GDM1 (cell line): ENCODE measurements around the gene NKD2.

Experiments
- DNase-seq: peaks from one replicate; lab custom pipeline; 2025; lab: John Stamatoyannopoulos, UW

Gene NKD2

DNA sequence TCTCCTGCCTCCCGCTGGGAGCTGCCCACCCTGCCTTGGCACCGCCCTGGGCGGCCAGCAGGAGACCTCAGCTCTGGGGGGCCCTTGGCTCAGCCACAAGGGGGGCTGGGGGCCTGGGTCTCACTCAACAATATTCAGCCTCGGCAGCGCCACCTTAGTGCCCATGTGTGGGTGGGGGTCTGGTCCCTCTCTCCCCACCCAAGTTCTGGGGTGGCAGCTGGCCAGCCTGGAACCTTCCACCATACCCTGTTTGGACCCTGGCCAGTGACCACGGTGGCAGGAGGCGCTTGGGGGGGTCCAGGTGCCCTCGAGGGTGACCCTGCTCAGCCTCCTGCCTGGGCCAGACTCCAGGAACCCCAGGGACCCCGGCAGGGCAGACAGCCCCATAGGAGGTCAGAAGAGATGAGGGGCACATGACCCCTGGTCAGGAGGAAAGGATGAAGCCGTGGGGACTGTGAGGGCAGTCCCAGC, 22.2 kb downstream of the NKD2 start:
- no peak for DNase-seq

DNA sequence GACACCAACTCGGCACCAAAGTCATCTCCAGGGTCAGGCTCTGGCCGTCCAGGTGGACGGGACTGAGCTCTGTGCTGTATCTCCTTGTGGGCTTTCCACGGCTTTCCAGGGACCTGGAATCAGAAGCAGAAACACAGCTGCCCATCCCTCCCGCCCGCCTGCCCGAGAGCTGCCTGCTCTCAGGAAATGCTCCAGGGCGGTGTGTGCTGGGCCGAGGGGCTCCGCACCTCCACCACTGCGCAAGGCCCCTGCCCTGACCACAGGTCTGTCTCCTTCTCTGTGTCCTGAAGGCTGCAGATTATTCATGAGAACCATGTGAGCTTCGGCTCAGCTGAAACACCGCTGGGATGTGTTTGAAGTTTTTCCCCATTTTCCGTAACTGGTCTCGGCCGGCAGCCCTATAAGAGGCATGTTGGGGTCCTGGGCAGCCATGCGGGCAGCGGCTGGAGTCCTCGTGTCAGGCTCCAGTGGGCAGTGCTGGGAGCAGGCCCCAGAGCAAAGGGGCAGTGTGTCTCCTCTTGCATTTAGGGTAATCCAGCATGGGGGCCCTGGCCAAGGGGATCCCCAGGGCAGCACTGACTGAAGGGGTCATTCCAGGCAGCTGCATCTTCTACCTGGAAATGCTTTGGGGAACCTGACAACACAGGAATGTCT, 22.8 kb downstream of the NKD2 start:
- no peak for DNase-seq

DNA sequence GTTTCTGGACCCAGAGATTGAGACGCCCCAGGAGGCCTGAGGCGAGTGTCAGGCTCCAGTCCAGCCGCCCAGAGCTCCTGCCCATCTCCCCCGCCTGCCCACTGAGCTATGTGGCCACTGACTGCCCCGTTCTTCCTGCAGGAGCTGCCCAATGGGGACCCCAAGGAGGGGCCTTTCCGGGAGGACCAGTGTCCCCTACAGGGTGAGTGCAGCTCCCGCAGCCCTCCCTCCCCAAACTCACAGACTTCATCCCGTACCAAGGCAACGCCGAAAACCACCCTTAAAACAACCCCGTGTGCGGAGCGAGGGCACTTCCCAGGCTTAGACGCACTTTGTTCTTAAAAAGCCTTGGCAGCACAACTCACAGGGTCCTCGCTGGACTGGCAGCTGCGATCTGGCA, 23.4 kb downstream of the NKD2 start:
- DNase-seq: no peak

DNA sequence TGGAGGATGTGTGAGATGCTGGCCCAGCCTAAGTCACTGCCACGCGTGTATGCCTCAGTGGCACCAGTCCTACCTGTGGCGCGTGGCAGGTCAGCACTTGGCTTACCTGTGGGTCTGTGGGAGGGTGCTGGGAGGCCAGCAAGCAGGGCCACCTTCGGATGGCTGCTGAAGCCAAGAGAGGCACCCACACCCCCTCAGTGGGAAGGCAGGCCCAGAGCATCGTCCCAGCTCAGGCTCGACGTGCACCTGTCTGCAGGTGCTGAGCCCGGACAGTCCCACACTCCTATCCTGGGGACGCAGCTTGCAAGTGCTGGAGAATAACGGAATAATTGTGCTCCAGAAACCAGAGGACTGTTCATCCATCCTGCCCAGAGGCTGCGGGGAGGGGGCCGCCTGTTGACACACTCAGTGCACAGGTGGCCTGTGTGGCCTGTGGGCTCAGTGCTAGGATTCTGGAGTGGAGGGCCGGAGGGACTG, 24.0 kb downstream of the NKD2 start:
- DNase-seq: no peak

DNA sequence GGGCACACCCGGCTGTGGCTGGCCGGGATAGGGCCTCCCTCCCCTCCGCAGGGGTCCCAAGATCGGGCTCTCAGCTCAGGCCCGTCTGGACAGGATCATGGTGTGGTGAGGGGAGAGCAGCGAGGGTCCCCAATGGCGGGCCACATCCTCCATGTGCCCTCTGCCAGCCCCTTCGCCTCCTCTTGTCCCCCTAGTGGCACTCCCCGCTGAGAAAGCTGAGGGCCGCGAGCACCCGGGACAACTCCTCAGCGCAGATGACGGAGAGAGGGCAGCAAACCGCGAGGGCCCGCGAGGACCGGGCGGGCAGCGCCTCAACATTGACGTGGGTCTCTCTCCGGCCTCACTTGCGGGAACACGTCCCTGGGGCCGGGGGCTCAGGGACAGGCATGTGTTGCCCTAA, 24.6 kb downstream of the NKD2 start:
- DNase-seq: no peak

DNA sequence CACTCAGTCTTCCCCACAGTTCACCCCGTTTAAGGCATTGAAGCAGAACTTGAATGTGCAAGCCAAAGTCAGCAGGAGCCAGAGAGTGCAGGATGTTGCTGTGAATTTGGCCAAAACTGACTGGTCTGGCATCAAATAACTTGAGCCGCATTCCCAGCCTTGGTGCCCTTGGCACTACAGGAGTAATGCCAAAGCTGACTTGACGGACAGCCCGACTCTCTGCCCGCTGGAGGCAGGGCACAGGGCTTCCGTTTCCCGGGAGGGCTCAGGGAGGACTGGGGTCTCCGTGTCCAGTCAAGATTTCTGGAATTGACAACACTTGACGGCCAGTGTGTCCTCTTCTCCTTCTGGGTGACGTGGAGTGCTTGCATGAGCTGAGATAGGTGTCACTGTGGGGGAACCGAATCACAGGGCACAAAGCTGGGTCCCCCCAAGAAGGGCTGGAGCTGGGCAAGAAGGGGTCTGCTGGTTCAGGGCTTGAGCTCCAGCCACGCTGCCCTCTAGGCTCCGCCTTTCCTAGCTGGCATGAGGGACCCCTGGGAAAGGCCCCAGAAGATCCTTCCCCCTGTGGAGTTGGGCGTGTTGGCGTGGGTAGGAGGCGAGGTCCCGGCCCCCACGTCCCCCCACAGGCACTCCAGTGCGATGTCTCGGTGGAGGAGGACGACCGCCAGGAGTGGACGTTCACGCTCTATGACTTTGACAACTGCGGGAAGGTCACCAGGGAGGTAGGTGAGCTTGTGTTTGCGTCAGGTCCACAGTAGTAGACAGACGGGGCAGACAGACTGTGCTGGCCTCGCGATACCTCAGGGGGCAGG, 25.2 kb downstream of the NKD2 start:
- DNase-seq: no peak

DNA sequence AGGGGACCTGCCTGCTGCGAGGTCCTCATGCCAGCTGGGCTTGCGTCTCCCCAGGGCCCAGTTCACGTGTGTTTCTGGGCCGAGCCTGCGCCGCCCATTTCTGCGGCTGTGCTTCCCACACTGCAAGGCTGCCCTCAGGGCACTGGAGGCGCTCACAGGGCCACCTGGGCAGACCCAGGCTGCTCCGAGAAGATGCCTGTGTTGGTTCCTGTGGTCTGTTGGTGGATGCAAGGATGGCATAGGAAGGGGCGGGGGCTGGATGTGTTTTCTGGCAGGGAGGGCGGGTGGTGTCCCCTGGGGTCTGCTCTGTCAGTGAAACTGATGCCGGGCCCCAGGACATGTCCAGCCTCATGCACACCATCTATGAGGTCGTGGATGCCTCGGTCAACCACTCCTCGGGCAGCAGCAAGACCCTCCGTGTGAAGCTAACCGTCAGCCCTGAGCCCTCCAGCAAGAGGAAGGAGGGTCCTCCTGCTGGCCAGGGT, 25.9 kb downstream of the NKD2 start:
- no peak for DNase-seq

DNA sequence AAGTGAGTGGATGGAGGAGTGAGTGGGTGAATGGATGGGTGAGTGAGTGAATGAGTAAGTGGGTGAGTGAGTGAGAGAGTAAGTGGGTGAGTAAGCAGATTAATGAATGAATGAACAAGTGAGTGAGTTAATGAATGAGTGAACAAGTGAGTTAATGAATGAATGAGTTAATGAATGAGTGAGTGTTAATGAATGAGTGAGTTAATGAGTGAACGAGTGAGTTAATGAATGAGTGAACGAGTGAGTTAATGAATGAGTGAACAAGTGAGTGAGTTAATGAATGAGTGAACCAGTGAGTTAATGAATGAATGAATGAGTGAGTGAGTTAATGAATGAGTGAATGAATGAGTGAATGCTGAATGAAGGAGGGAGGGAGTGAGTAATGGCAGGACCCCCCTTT, 26.4 kb downstream of the NKD2 start:
- DNase-seq: no peak

DNA sequence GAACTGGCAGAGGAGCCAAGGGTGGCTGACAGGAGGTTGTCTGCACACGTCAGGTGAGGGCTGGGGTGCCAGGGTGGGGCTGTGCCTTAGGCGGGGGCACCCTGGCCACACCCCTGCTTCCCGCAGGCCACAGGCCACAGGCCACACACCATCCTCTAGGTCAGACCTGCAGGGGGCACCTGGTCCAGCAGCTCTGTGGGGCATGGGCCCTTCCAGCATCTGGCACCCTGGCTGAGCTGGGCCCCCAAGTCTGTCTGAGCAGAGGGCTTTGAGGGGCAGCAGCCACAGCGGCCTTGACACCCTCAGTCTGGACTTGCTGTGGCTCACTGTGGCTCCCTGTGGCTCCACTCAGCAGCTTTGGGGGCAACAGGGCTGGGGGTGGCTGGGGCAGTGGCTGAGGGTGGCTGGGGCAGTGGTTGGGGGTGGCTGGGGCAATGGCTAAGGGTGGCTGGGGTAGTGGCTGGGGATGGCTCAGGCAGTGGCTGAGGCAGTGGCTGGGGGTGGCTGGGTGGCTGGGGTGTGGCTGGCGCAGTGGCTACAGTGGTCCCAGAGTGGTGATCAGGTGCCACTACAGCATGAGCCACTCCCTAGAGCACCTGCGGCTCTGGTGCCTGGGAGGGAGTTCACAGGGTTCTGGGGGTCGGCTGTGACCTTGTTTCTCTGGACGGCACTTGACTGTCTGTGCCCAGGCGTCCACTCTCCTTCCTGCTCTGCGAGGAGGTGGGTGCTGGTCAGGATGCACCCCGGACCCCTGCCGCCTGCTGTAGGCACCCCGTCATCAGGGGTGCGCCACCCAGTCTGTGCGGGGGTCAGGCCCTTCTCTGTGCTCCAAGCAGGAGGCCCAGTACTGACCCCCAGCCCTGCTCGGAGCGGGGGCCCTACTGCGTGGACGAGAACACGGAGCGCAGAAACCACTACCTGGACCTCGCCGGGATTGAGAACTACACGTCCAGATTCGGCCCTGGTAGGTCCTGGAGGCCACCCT, 27.1 kb downstream of the NKD2 start:
- no peak for DNase-seq

DNA sequence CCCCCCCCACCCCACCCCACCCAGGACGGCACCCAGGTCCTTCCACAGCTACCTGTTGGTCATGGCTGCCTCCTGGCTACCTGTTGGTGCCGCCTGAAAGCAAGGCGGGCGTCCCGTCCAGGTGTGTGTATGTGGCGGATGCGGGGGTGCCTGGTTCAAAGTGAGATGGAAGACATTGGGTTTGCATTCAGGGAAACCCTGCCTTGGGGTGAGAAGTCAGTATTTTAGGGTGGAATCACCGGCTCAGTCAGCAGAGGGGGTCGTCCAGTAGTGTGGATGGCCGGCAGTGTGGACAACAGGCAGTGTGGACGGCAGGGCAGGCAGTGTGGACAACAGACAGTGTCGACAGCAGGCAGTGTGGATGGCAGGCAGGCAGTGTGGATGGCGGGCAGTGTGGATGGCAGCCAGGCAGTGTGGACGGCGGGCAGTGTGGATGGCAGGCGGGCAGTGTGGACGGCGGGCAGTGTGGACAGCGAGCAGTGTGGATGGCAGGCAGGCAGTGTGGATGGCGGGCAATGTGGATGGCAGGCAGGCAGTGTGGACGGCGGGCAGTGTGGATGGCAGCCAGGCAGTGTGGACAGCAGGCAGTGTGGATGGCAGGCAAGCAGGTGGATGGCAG, 28.0 kb downstream of the NKD2 start:
- no peak for DNase-seq

DNA sequence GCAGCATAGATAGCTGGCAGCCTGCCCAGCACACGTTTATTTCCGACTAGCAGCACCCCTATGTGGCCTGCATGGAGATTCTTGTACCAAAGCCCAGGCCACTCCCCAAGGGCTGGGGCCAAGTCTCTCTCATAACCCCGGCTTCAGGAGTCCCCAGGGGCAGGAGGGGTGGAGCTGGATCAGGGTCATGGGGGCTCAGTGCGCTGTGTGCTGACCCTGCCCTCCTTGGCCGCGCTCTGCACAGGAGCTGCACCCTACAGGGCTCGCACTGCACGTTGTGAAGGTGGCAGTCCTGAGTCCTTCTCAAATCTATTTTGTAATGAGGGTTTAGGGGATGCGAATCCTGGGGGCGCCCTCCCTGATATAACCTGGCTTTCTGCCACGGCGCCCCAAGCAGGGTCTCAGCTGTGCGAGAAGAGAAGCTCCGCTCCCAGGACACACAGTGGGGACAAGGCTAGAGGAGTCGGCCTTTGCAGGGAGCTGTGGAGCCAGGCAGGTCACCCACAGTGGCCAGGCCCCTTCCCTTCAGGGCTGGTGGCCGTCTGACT, 28.6 kb downstream of the NKD2 start:
- DNase-seq: no peak

DNA sequence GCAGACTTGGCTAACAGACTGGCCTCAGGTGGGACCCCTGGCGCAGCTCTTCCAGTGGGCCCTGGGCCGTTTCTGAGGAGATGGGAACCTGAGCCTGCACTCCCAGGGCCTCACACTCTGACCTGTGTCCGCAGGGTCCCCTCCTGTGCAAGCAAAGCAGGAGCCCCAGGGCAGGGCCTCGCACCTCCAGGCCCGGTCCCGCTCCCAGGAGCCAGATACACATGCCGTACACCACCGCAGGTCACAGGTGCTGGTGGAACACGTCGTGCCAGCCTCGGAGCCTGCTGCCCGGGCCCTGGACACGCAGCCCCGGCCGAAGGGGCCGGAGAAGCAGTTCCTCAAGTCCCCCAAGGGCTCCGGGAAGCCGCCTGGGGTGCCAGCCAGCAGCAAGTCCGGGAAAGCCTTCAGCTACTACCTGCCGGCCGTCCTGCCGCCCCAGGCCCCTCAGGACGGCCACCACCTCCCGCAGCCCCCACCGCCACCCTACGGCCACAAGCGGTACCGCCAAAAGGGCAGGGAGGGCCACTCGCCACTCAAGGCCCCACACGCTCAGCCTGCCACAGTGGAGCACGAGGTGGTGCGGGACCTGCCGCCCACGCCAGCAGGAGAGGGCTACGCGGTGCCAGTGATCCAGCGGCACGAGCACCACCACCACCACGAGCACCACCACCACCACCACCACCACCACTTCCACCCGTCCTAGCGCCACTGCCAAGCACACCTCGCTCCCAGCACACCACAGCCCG, 29.2 kb downstream of the NKD2 start:
- DNase-seq: no peak

DNA sequence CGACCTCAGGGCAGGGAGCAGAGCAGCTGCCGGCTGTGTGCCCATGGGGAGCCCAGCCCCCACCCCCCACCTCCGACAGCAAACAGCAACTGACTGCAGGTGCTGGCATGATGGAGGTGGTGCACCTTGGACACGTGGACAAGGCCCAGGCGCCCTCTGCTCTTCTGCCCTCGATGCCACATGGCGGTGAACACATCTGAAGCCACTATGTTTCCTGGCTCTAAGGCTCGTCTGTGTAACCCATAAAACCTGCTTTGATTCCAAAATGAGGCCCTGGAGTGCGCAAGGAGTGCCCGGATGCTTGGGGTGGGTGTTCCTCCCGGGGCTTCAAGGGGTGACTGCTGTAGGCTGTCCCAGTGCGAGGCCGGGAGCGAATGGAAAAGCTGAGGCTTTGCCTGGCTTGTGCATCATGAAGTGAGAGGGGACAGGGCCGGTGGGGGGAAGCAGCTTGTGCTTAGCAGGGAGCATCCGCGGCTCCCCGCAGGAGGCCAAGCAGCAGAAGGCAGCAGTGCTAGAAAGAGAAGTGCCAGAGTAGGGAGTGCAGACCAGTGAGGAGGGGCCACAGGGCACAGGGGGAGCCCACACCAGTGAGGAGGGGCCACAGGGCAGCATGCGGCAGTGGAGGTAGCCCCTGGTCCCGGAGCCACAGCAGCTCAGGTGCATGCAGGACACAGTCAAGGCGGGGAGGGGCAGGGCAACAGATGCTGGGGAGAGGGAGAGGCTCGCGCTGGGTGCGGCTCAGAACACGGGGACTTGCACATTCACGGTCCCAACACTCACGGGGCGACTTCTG, 30.0 kb downstream of the NKD2 start:
- no peak for DNase-seq

DNA sequence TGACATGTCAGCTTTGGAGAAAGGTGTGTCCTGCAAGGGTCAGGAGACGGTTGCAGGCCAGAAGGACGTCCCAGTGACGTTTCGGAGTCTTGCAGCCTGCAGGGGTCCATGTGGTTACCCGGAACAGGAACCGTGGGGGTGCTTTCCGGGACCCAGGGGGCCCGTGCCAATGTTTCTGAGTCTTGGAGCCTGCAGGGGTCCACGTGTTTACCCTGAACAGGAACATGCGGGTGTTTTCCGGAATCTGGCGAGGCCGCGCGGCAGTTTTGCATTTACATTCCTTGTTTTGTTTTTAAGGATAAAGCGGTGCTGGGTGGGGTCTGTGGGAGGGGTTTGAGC, 30.6 kb downstream of the NKD2 start:
- DNase-seq: no peak

DNA sequence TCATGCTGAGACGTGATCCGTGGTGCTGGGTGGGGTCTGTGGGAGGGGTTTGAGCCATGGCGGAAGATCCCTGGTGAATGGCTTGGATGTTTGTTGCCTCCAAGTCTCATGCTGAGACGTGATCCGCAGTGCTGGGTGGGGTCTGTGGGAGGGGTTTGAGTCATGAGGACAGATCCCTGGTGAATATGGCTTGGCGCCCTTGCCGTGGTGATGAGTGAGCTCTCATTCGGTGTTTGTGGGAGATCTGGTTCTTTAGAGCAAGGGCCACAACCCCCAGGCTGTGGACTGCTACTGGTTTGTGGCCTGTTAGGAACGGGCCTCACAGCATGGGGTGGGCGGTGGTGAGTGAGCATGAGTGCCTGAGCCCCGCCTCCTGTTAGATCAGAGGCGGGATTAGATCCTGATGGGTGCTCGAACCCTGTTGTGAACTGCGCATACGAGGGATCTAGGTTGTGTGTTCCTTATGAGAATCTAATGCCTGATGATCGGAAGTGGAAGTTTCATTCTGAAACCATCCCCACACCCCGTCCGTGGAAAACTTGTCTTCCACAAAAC, 31.2 kb downstream of the NKD2 start:
- DNase-seq: no peak

DNA sequence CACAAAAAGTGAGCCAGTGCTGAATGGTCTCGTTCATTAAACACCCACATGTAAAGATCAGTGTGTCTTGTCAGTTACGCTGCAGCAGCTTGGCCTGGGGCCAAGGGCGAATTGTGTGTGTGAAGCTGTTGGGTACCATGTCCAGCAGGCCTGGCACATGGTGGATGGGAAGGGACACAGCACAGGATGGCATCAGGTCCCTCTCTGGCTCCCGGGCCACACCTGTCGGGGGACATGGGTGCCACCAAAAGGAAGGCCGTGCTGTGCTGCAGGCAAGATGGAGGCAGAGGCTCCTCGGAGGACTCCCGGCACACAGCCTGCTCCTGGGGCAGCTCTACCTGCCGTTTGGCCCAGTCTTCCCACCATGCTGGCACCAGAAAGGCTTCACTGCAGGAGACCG, 32.0 kb downstream of the NKD2 start:
- no peak for DNase-seq

DNA sequence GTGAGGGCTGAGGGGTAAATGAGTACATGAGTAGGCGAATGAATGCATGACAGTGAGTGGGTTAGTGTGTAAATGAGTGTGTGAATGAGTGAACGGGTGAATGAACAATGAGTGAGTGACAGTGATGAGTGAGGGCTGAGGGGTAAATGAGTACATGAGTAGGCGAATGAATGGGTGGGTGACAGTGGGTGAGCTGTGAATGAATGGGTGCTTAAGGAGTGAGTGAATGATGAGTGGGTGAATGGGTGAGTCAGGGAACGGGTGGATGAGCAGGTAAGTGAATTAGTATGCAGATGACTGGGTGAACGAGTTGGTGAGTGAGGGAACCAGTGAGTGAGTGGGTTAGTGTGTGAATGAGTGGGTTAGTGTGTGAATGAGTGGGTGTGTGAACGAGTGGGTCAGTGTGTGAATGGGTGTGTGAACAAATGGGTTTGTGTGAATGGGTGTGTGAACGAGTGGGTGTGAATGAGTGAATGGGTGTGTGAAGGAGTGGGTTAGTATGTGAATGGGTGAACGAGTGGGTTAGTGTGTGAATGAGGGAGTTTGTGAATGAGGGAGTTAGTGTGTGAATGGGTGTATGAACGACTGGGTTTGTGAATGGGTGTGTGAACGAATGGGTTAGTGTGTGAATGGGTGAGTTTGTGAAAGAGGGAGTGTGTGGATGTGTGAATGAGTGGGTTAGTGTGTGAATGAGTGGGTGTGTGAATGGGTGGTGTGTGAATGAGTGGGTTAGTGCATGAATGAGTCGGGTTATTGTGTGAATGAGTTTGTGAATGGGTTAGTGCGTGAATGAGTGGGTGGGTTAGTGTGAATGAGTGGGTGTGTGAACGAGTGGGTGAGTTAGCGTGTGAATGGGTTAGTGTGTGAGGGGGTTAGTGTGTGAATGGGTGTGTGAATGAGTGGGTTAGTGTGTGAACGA, 32.9 kb downstream of the NKD2 start:
- no peak for DNase-seq

DNA sequence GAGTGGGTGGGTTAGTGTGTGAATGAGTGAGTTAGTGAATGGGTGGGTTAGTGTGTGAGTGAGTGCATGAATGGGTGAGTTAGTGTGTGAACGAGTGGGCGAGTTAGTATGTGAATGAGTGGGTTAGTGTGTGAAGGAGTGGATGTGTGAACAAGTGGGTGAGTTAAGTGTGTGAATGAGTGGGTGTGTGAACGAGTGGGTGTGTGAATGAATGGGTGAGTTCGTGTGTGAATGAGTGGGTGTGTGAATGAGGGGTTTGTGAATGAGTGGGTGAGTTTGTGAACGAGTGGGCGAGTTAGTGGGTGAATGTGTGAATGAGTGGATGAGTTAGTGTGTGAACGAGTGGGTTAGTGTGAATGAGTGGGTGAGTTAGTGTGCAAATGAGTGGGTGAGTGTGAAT, 34.0 kb downstream of the NKD2 start:
- DNase-seq: no peak

DNA sequence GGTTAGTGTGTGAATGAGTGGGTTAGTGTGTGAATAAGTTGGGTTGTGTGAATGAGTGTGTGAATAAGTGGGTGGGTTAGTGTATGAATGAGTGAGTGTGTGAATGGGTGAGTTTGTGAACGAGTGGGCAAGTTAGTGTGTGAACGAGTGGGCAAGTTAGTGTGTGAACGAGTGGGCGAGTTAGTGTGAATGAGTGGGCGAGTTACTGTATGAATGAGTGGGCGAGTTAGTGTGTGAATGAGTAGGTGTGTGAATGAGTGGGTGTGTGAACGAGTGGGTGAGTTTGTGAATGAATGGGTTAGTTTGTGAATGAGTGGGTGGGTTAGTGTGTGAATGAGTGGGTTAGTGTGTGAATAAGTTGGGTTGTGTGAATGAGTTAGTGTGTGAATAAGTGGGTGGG, 34.7 kb downstream of the NKD2 start:
- DNase-seq: no peak
